HFFc6 (cell line): Measurements from ENCODE around the gene NUTM2F. TPM values are rescaled to one million over a fixed set of nuclear protein-coding genes. Genes with fewer than 3 reads are reported as not detected.
"Not testable (repeated sequence)": the region's sequence is repeated elsewhere in the genome, so short reads cannot be mapped to it uniquely, and the experiment has no call there.

ENCODE experiments used
- DNase-seq: peaks from one replicate; pipeline ENCODE4 v3.0.0-alpha.2; 2018
- H3K27ac Mint-ChIP-seq: 2 replicates; pipeline ENCODE4 v1.8.0; 2020; ENCODE audit warnings: mild to moderate bottlenecking, mixed read lengths
- H3K27me3 Mint-ChIP-seq: 2 replicates; pipeline ENCODE4 v1.8.0; 2021; ENCODE audit warnings: mild to moderate bottlenecking, moderate library complexity, mixed read lengths; ENCODE audit not compliant: insufficient read depth
- H3K36me3 Mint-ChIP-seq: 2 replicates; pipeline ENCODE4 v1.8.0; 2021; ENCODE audit warnings: low read depth, mixed read lengths
- H3K4me1 Mint-ChIP-seq: 2 replicates; pipeline ENCODE4 v1.8.0; 2020; ENCODE audit warnings: low read depth, mixed read lengths
- H3K4me3 Mint-ChIP-seq: 2 replicates; pipeline ENCODE4 v1.8.0; 2020; ENCODE audit warnings: mild to moderate bottlenecking, moderate library complexity, mixed read lengths
- H3K9me3 Mint-ChIP-seq: 2 replicates; pipeline ENCODE4 v1.8.0; 2020; ENCODE audit warnings: mild to moderate bottlenecking, mixed read lengths
- long read RNA-seq: library from polyadenylated mRNA; unstranded; transcript quantifications from one replicate; pipeline ENCODE4 v2.0.0, GENCODE V29; 2019
- total RNA-seq, 6 experiments: library from RNA; stranded (reverse); fragmentation: NEBNext Ultra II Directional; extraction: Animal tissue kit (Norgen Biotek cat#: 25700); gene quantifications; 2 replicates in 1 of 6; 3 replicates in 5 of 6; pipeline ENCODE4 v1.2.3, GENCODE V29; 2021

NUTM2F gene
- not detected for total RNA-seq
- long read RNA-seq: 0 reads

GRCh38 chr9:94328544-94328943 is at the start of gene NUTM2F:
Gene NUTM2F, minus strand, starts transcription at chr9:94328644. Its CDS starts 21 bp downstream, at chr9:94328623.
- H3K9me3 Mint-ChIP-seq, DNase-seq, H3K4me3 Mint-ChIP-seq, H3K4me1 Mint-ChIP-seq, H3K27ac Mint-ChIP-seq, H3K27me3 Mint-ChIP-seq, H3K36me3 Mint-ChIP-seq: not testable (repeated sequence)

- H3K36me3 Mint-ChIP-seq, H3K27me3 Mint-ChIP-seq, H3K9me3 Mint-ChIP-seq, H3K4me1 Mint-ChIP-seq: not testable (repeated sequence)
- Mint-ChIP-seq H3K4me3 (peak overlapping the region; percentile 88), H3K27ac (peak overlapping the region; percentile 75)
- DNase-seq: peak; percentile 1
These were observed 46.8 kb upstream of the NUTM2F start for GRCh38 chr9:94375197-94375596.

GRCh38 chr9:94374176-94375056 is 46.0 kb upstream of the NUTM2F start:
- peak overlapping the region; percentile 88 for H3K4me3 Mint-ChIP-seq
- H3K4me1 Mint-ChIP-seq, H3K9me3 Mint-ChIP-seq, H3K36me3 Mint-ChIP-seq, H3K27me3 Mint-ChIP-seq: not testable (repeated sequence)
- peak; percentile 86 for DNase-seq
- H3K27ac Mint-ChIP-seq: peak overlapping the region; percentile 75

GRCh38 chr9:94373779-94374175 is 45.3 kb upstream of the NUTM2F start:
- Mint-ChIP-seq H3K4me3 (peak overlapping the region; percentile 87), H3K27ac (peak overlapping the region; percentile 74)
- H3K36me3 Mint-ChIP-seq, H3K4me1 Mint-ChIP-seq, H3K27me3 Mint-ChIP-seq, DNase-seq, H3K9me3 Mint-ChIP-seq: not testable (repeated sequence)

- H3K27me3 Mint-ChIP-seq, H3K27ac Mint-ChIP-seq: not testable (repeated sequence)
These were observed 41.8 kb upstream of the NUTM2F start for GRCh38 chr9:94370266-94370665.

GRCh38 chr9:94364093-94364614 is 35.7 kb upstream of the NUTM2F start:
- not testable (repeated sequence) for H3K4me3 Mint-ChIP-seq, DNase-seq, H3K9me3 Mint-ChIP-seq, H3K4me1 Mint-ChIP-seq, H3K27ac Mint-ChIP-seq, H3K36me3 Mint-ChIP-seq, H3K27me3 Mint-ChIP-seq

More at GRCh38 chr9:94370266-94370665, 41.8 kb upstream of the NUTM2F start:
- not testable (repeated sequence) for H3K4me1 Mint-ChIP-seq, H3K4me3 Mint-ChIP-seq, H3K9me3 Mint-ChIP-seq, DNase-seq, H3K36me3 Mint-ChIP-seq

- not testable (repeated sequence) for H3K27me3 Mint-ChIP-seq, DNase-seq, H3K27ac Mint-ChIP-seq, H3K9me3 Mint-ChIP-seq, H3K4me3 Mint-ChIP-seq, H3K36me3 Mint-ChIP-seq, H3K4me1 Mint-ChIP-seq
These were observed 28.7 kb upstream of the NUTM2F start for GRCh38 chr9:94357158-94357557.

- H3K9me3 Mint-ChIP-seq, DNase-seq, H3K27ac Mint-ChIP-seq, H3K36me3 Mint-ChIP-seq, H3K4me1 Mint-ChIP-seq, H3K4me3 Mint-ChIP-seq, H3K27me3 Mint-ChIP-seq: not testable (repeated sequence)
These were observed 23.7 kb upstream of the NUTM2F start for GRCh38 chr9:94351901-94352723.

GRCh38 chr9:94348754-94349153 is 20.3 kb upstream of the NUTM2F start:
- not testable (repeated sequence) for H3K4me1 Mint-ChIP-seq, H3K27ac Mint-ChIP-seq, DNase-seq, H3K36me3 Mint-ChIP-seq, H3K9me3 Mint-ChIP-seq, H3K27me3 Mint-ChIP-seq, H3K4me3 Mint-ChIP-seq

- DNase-seq, H3K27ac Mint-ChIP-seq, H3K36me3 Mint-ChIP-seq, H3K27me3 Mint-ChIP-seq, H3K4me1 Mint-ChIP-seq, H3K9me3 Mint-ChIP-seq, H3K4me3 Mint-ChIP-seq: not testable (repeated sequence)
These were observed 19.0 kb upstream of the NUTM2F start for GRCh38 chr9:94347451-94347850.

GRCh38 chr9:94341703-94342102 is 13.3 kb upstream of the NUTM2F start:
- H3K27me3 Mint-ChIP-seq, DNase-seq, H3K27ac Mint-ChIP-seq, H3K4me1 Mint-ChIP-seq, H3K9me3 Mint-ChIP-seq, H3K36me3 Mint-ChIP-seq, H3K4me3 Mint-ChIP-seq: not testable (repeated sequence)

GRCh38 chr9:94340750-94341149 is 12.3 kb upstream of the NUTM2F start:
- not testable (repeated sequence) for H3K27me3 Mint-ChIP-seq, H3K4me1 Mint-ChIP-seq, H3K36me3 Mint-ChIP-seq, DNase-seq, H3K4me3 Mint-ChIP-seq, H3K9me3 Mint-ChIP-seq, H3K27ac Mint-ChIP-seq

- H3K4me3 Mint-ChIP-seq, H3K27ac Mint-ChIP-seq, H3K4me1 Mint-ChIP-seq, H3K36me3 Mint-ChIP-seq, H3K27me3 Mint-ChIP-seq, H3K9me3 Mint-ChIP-seq, DNase-seq: not testable (repeated sequence)
These were observed 11.2 kb upstream of the NUTM2F start for GRCh38 chr9:94339657-94340056.

- not testable (repeated sequence) for H3K4me3 Mint-ChIP-seq, H3K27me3 Mint-ChIP-seq, DNase-seq, H3K27ac Mint-ChIP-seq, H3K36me3 Mint-ChIP-seq, H3K9me3 Mint-ChIP-seq, H3K4me1 Mint-ChIP-seq
These were observed 10.3 kb upstream of the NUTM2F start for GRCh38 chr9:94338723-94339122.
